Activated T-cell treated with anti-CD3 and anti-CD28 coated beads, Interleukin-2, amount 50 U/mL, for 24 hours (primary cell): Measurements from ENCODE around the gene PNLIPRP3.
"Not testable (repeated sequence)": the region's sequence is repeated elsewhere in the genome, so short reads cannot be mapped to it uniquely, and the experiment has no call there.

ENCODE experiments used
- DNase-seq: peaks from one replicate; pipeline ENCODE4 v3.0.0-alpha.2; 2020
- H3K27ac Mint-ChIP-seq: 2 replicates; pipeline ENCODE4 v1.8.0; 2020; ENCODE audit warnings: mild to moderate bottlenecking, mixed read lengths
- H3K27me3 Mint-ChIP-seq: 2 replicates; pipeline ENCODE4 v1.8.0; 2020; ENCODE audit warnings: mixed read lengths
- H3K36me3 Mint-ChIP-seq: 2 replicates; pipeline ENCODE4 v1.8.0; 2020; ENCODE audit warnings: low read depth, mixed read lengths
- H3K4me1 Mint-ChIP-seq: 2 replicates; pipeline ENCODE4 v1.8.0; 2020; ENCODE audit warnings: low read depth, mixed read lengths
- H3K4me3 Mint-ChIP-seq: 2 replicates; pipeline ENCODE4 v1.8.0; 2020; ENCODE audit warnings: mild to moderate bottlenecking, moderate library complexity, mixed read lengths
- H3K9me3 Mint-ChIP-seq: 2 replicates; pipeline ENCODE4 v1.8.0; 2020; ENCODE audit warnings: mixed read lengths

The PNLIPRP3 gene

GRCh38 chr10:116427671-116428070, at the start of gene PNLIPRP3:
Gene PNLIPRP3, plus strand, starts transcription at chr10:116427847. Its CDS starts 166 bp downstream, at chr10:116428013.
- Mint-ChIP-seq H3K27me3 (peaks cover 3% of the 10 kb centered on the region), H3K4me3 (no peak within 1 kb of the TSS), H3K4me1 (no peaks in the 10 kb centered on the region)

GRCh38 chr10:116382290-116382689, 45.4 kb upstream of the PNLIPRP3 start:
- Mint-ChIP-seq H3K4me3 (no peak overlapping the region), H3K4me1 (no peaks in the 10 kb centered on the region), H3K27ac (no peak overlapping the region), H3K36me3 (no peaks in the 10 kb centered on the region), H3K9me3 (no peaks in the 10 kb centered on the region), H3K27me3 (no peaks in the 10 kb centered on the region)
- DNase-seq = no peak

More at GRCh38 chr10:116427671-116428070, at the start of gene PNLIPRP3:
- Mint-ChIP-seq H3K36me3 (no peaks in the 10 kb centered on the region), H3K27ac (no peak within 1 kb of the TSS), H3K9me3 (no peaks in the 10 kb centered on the region)
- DNase-seq = no peak

- Mint-ChIP-seq H3K36me3 (no peaks in the 10 kb centered on the region), H3K27ac (no peak overlapping the region), H3K9me3 (no peaks in the 10 kb centered on the region), H3K27me3 (peaks cover 3% of the 10 kb centered on the region), H3K4me1 (no peaks in the 10 kb centered on the region), H3K4me3 (no peak overlapping the region)
- no peak for DNase-seq
These were observed 42.3 kb upstream of the PNLIPRP3 start for GRCh38 chr10:116385311-116385710.

GRCh38 chr10:116385994-116386809, 41.4 kb upstream of the PNLIPRP3 start:
- H3K36me3 Mint-ChIP-seq = no peaks in the 10 kb centered on the region
- no peaks in the 10 kb centered on the region for H3K4me1 Mint-ChIP-seq
- H3K9me3 Mint-ChIP-seq = no peaks in the 10 kb centered on the region
- no peak for DNase-seq
- H3K27ac Mint-ChIP-seq = no peak overlapping the region
- no peak overlapping the region for H3K4me3 Mint-ChIP-seq
- H3K27me3 Mint-ChIP-seq = peaks cover 6% of the 10 kb centered on the region

GRCh38 chr10:116393246-116393831, 34.3 kb upstream of the PNLIPRP3 start:
- H3K4me1 Mint-ChIP-seq, H3K27ac Mint-ChIP-seq, H3K4me3 Mint-ChIP-seq, DNase-seq, H3K9me3 Mint-ChIP-seq, H3K36me3 Mint-ChIP-seq, H3K27me3 Mint-ChIP-seq: not testable (repeated sequence)

GRCh38 chr10:116395223-116395985, 32.2 kb upstream of the PNLIPRP3 start:
- Mint-ChIP-seq H3K27ac (no peak overlapping the region), H3K9me3 (peaks cover 3% of the 10 kb centered on the region), H3K4me3 (no peak overlapping the region), H3K4me1 (no peaks in the 10 kb centered on the region), H3K36me3 (no peaks in the 10 kb centered on the region), H3K27me3 (peaks cover 6% of the 10 kb centered on the region)
- no peak for DNase-seq

- Mint-ChIP-seq H3K36me3 (no peaks in the 10 kb centered on the region), H3K4me3 (no peak overlapping the region), H3K27ac (no peak overlapping the region), H3K4me1 (no peaks in the 10 kb centered on the region), H3K9me3 (peaks cover 3% of the 10 kb centered on the region), H3K27me3 (no peaks in the 10 kb centered on the region)
- DNase-seq = no peak
These were observed 29.4 kb upstream of the PNLIPRP3 start for GRCh38 chr10:116398224-116398623.

GRCh38 chr10:116402858-116403257, 24.8 kb upstream of the PNLIPRP3 start:
- no peak overlapping the region for H3K4me3 Mint-ChIP-seq
- no peaks in the 10 kb centered on the region for H3K4me1 Mint-ChIP-seq
- no peak overlapping the region for H3K27ac Mint-ChIP-seq
- H3K9me3 Mint-ChIP-seq = peaks cover 3% of the 10 kb centered on the region
- no peaks in the 10 kb centered on the region for H3K36me3 Mint-ChIP-seq
- no peak for DNase-seq
- no peaks in the 10 kb centered on the region for H3K27me3 Mint-ChIP-seq

GRCh38 chr10:116403740-116404250, 23.9 kb upstream of the PNLIPRP3 start:
- no peaks in the 10 kb centered on the region for H3K4me1 Mint-ChIP-seq
- no peaks in the 10 kb centered on the region for H3K27me3 Mint-ChIP-seq
- H3K4me3 Mint-ChIP-seq = no peak overlapping the region

GRCh38 chr10:116408719-116409118, 18.9 kb upstream of the PNLIPRP3 start:
- Mint-ChIP-seq H3K4me3 (no peak overlapping the region), H3K4me1 (no peaks in the 10 kb centered on the region), H3K36me3 (no peaks in the 10 kb centered on the region), H3K27ac (no peak overlapping the region), H3K9me3 (peaks cover 3% of the 10 kb centered on the region), H3K27me3 (peaks cover 9% of the 10 kb centered on the region)
- no peak for DNase-seq

More at GRCh38 chr10:116403740-116404250, 23.9 kb upstream of the PNLIPRP3 start:
- no peak for DNase-seq
- H3K9me3 Mint-ChIP-seq = peaks cover 3% of the 10 kb centered on the region
- no peaks in the 10 kb centered on the region for H3K36me3 Mint-ChIP-seq
- no peak overlapping the region for H3K27ac Mint-ChIP-seq

GRCh38 chr10:116410351-116410750, 17.3 kb upstream of the PNLIPRP3 start:
- Mint-ChIP-seq H3K4me1 (no peaks in the 10 kb centered on the region), H3K27me3 (peaks cover 9% of the 10 kb centered on the region), H3K4me3 (no peak overlapping the region), H3K9me3 (peaks cover 3% of the 10 kb centered on the region), H3K36me3 (no peaks in the 10 kb centered on the region), H3K27ac (no peak overlapping the region)
- DNase-seq = no peak

- H3K27me3 Mint-ChIP-seq = peaks cover 10% of the 10 kb centered on the region
- no peaks in the 10 kb centered on the region for H3K9me3 Mint-ChIP-seq
- H3K4me1 Mint-ChIP-seq = no peaks in the 10 kb centered on the region
- H3K36me3 Mint-ChIP-seq = no peaks in the 10 kb centered on the region
- DNase-seq = no peak
- H3K27ac Mint-ChIP-seq = no peak overlapping the region
- no peak overlapping the region for H3K4me3 Mint-ChIP-seq
These were observed 9.8 kb upstream of the PNLIPRP3 start for GRCh38 chr10:116417821-116418220.

- H3K9me3 Mint-ChIP-seq = no peaks in the 10 kb centered on the region
- no peaks in the 10 kb centered on the region for H3K36me3 Mint-ChIP-seq
- peaks cover 10% of the 10 kb centered on the region for H3K27me3 Mint-ChIP-seq
- no peaks in the 10 kb centered on the region for H3K4me1 Mint-ChIP-seq
- no peak for DNase-seq
- H3K4me3 Mint-ChIP-seq = no peak overlapping the region
- H3K27ac Mint-ChIP-seq = no peak overlapping the region
These were observed 9.3 kb upstream of the PNLIPRP3 start for GRCh38 chr10:116418389-116418788.

- Mint-ChIP-seq H3K27ac (no peak overlapping the region), H3K9me3 (no peaks in the 10 kb centered on the region), H3K27me3 (peaks cover 10% of the 10 kb centered on the region), H3K4me3 (no peak overlapping the region), H3K36me3 (no peaks in the 10 kb centered on the region), H3K4me1 (no peaks in the 10 kb centered on the region)
- no peak for DNase-seq
These were observed 5.8 kb upstream of the PNLIPRP3 start for GRCh38 chr10:116421815-116422214.
